Mesendoderm (in vitro differentiated cells): ENCODE data around the gene MGRN1. TPM values are rescaled to one million over a fixed set of nuclear protein-coding genes. Genes with fewer than 3 reads are reported as not detected.
"Not testable (repeated sequence)": the region's sequence is repeated elsewhere in the genome, so short reads cannot be mapped to it uniquely, and the experiment has no call there.

Experiments
- DNase-seq: peaks from one replicate; pipeline ENCODE4 v3.0.0; 2013
- H2AK5ac ChIP-seq: 2 replicates; pipeline ENCODE4 v1.6.1; 2013; ENCODE audit warnings: low read length, inconsistent platforms
- H2BK120ac ChIP-seq: 2 replicates; pipeline ENCODE4 v1.6.1; 2013; ENCODE audit warnings: low read depth, mild to moderate bottlenecking, low read length, moderate library complexity, mixed read lengths
- H2BK15ac ChIP-seq: replicated peaks from 2 replicates; pipeline ENCODE4 v1.6.1; 2013; ENCODE audit warnings: low read depth, mild to moderate bottlenecking, moderate library complexity
- H2BK5ac ChIP-seq: 2 replicates; pipeline ENCODE4 v1.6.1; 2013; ENCODE audit warnings: low read length, inconsistent platforms
- H3K18ac ChIP-seq: 2 replicates; pipeline ENCODE4 v1.6.1; 2013; ENCODE audit warnings: mild to moderate bottlenecking, low read length, mixed read lengths
- H3K23ac ChIP-seq: one replicate; pipeline ENCODE4 v1.6.1; 2013; ENCODE audit warnings: low read length
- H3K27ac ChIP-seq: 2 replicates; pipeline ENCODE4 v1.5.1; 2013; ENCODE audit warnings: low read depth, mild to moderate bottlenecking, inconsistent platforms, low read length, moderate library complexity
- H3K27me3 ChIP-seq: 2 replicates; pipeline ENCODE4 v1.6.1; 2013; ENCODE audit warnings: low read length, control low read depth, mild to moderate bottlenecking, inconsistent platforms; ENCODE audit not compliant: insufficient read depth, poor library complexity
- H3K36me3 ChIP-seq: 2 replicates; pipeline ENCODE4 v1.6.1; 2013; ENCODE audit warnings: low read length, inconsistent platforms; ENCODE audit not compliant: control insufficient read depth, insufficient read depth
- H3K4ac ChIP-seq: one replicate; pipeline ENCODE4 v1.6.1; 2013; ENCODE audit warnings: low read depth, mild to moderate bottlenecking, low read length, moderate library complexity
- H3K4me1 ChIP-seq: 2 replicates; pipeline ENCODE4 v1.6.1; 2013; ENCODE audit warnings: low read depth, low read length, inconsistent platforms; ENCODE audit not compliant: control insufficient read depth
- H3K4me2 ChIP-seq: 2 replicates; pipeline ENCODE4 v1.6.1; 2013; ENCODE audit warnings: low read length
- H3K4me3 ChIP-seq: 2 replicates; pipeline ENCODE4 v1.5.1; 2013; ENCODE audit warnings: mild to moderate bottlenecking, low read length
- H3K56ac ChIP-seq: one replicate; pipeline ENCODE4 v1.6.1; 2013; ENCODE audit warnings: low read length
- H3K79me1 ChIP-seq: 2 replicates; pipeline ENCODE4 v1.6.1; 2013; ENCODE audit warnings: low read length, inconsistent platforms
- H3K79me2 ChIP-seq: 2 replicates; pipeline ENCODE4 v1.6.1; 2013; ENCODE audit warnings: mild to moderate bottlenecking, low read length; ENCODE audit not compliant: control insufficient read depth, insufficient read depth
- H3K9ac ChIP-seq: 2 replicates; pipeline ENCODE4 v1.6.1; 2013; ENCODE audit warnings: low read length, inconsistent platforms
- H4K5ac ChIP-seq: one replicate; pipeline ENCODE4 v1.6.1; 2013; ENCODE audit warnings: low read length
- H4K8ac ChIP-seq: one replicate; pipeline ENCODE4 v1.6.1; 2013; ENCODE audit warnings: low read depth, mild to moderate bottlenecking, control low read depth, low read length, moderate library complexity
- WGBS: extraction: QIAGEN DNeasy Blood & Tissue Kit; methylation state at CpG from one replicate; pipeline ENCODE4 v1.1.7; 2013; ENCODE audit warnings: low lambda C conversion rate, missing lambda C conversion rate; ENCODE audit not compliant: insufficient coverage; ENCODE audit errors: extremely low coverage; 5-methylcytosine and 5-hydroxymethylcytosine counted together
- small RNA-seq: library from polyadenylated mRNA; stranded (forward); fragments of <200 nt; extraction: miRNeasy Mini kit (QIAGEN cat#:217004); gene quantifications from one replicate; pipeline ENCODE3, GENCODE V24; 2013; ENCODE audit not compliant: insufficient read depth

MGRN1 gene

GRCh38 chr16:4737545-4737944, 112.9 kb downstream of the MGRN1 start:
- no peaks in the 10 kb centered on the region for H3K36me3 ChIP-seq
- H3K4me1 ChIP-seq: no peaks in the 10 kb centered on the region

GRCh38 chr16:4738370-4738769, 113.7 kb downstream of the MGRN1 start:
- not testable (repeated sequence) for H3K27ac ChIP-seq, H2BK5ac ChIP-seq, H2BK15ac ChIP-seq, H2AK5ac ChIP-seq, H3K79me2 ChIP-seq, H3K4me2 ChIP-seq, H3K23ac ChIP-seq, H3K36me3 ChIP-seq, H3K4me1 ChIP-seq, H3K27me3 ChIP-seq, H3K79me1 ChIP-seq, H4K8ac ChIP-seq, DNase-seq, H3K4ac ChIP-seq, H3K4me3 ChIP-seq, H3K18ac ChIP-seq, H2BK120ac ChIP-seq, H3K9ac ChIP-seq, H4K5ac ChIP-seq
- peak overlapping the region; percentile 15 for H3K56ac ChIP-seq
- no CpG with 5 or more reads among the region's 5 CpGs for WGBS

More at GRCh38 chr16:4737545-4737944, 112.9 kb downstream of the MGRN1 start:
- no peak overlapping the region for H2BK15ac ChIP-seq
- no peak overlapping the region for H2AK5ac ChIP-seq
- DNase-seq: no peak
- no peak overlapping the region for H3K56ac ChIP-seq
- peaks cover 3% of the 10 kb centered on the region for H3K79me2 ChIP-seq
- no peak overlapping the region for H3K9ac ChIP-seq
- no peak overlapping the region for H3K4ac ChIP-seq
- no peak overlapping the region for H3K27ac ChIP-seq
- H4K8ac ChIP-seq: no peak overlapping the region
- H3K18ac ChIP-seq: no peak overlapping the region
- H3K23ac ChIP-seq: no peak overlapping the region
- no peak overlapping the region for H2BK5ac ChIP-seq
- no peaks in the 10 kb centered on the region for H3K79me1 ChIP-seq
- no peak overlapping the region for H2BK120ac ChIP-seq
- no peak overlapping the region for H4K5ac ChIP-seq
- H3K4me3 ChIP-seq: no peak overlapping the region
- no CpG with 5 or more reads among the region's 15 CpGs for WGBS
- H3K27me3 ChIP-seq: no peaks in the 10 kb centered on the region
- H3K4me2 ChIP-seq: no peak overlapping the region

Small RNA genes lying within 50 kb of the gene (small RNA-seq; reads per million reads assigned to genes)
- not detected for gene MIR6769A
- not detected for gene RN7SL850P
